ENCODE results near the gene RPS28.
"Not testable (repeated sequence)": the region's sequence is repeated elsewhere in the genome, so short reads cannot be mapped to it uniquely, and the experiment has no call there.

Gene RPS28

GRCh38 chr19:8321067-8321985, at the start of gene RPS28, which contains the start of gene NDUFA7:
Gene RPS28, plus strand, starts transcription at chr19:8321496. Its CDS starts 35 bp downstream, at chr19:8321531.
Gene NDUFA7, minus strand, starts transcription at chr19:8321375. Its CDS starts 17 bp downstream, at chr19:8321358.
- DNase-seq = peak; percentile 93 to 96 (median 96)

DNA sequence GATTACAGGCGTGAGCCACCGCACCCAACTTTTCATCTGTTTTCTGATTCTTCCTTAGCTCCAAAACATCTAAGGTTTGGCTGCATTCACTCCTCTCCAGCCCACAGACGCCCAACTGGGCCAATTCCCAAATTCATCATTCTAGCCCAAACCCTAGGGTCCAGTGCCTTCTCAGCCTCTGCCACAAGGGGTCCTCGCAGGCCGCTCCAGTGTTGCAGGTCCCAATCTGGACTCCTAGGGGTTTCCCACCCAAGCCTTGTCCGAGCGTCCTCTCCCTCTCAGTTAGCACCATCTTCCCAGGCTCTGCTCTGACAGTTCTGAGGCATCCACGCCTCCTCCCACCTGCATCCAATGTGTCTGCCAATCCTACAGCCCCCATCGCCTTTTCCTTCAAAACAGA, 44.8 kb upstream of the RPS28 start:
- not testable (repeated sequence) for DNase-seq

DNA sequence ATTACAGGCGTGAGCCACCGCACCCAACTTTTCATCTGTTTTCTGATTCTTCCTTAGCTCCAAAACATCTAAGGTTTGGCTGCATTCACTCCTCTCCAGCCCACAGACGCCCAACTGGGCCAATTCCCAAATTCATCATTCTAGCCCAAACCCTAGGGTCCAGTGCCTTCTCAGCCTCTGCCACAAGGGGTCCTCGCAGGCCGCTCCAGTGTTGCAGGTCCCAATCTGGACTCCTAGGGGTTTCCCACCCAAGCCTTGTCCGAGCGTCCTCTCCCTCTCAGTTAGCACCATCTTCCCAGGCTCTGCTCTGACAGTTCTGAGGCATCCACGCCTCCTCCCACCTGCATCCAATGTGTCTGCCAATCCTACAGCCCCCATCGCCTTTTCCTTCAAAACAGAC, 30.0 kb upstream of the RPS28 start:
- DNase-seq = not testable (repeated sequence)

- DNase-seq = no peak
Observed at GRCh38 chr19:8302357-8302691, 19.0 kb upstream of the RPS28 start.

GRCh38 chr19:8302734-8303133, 18.6 kb upstream of the RPS28 start:
- no peak for DNase-seq

- DNase-seq = peak in 1 of 6 experiments; percentile 14
Observed at GRCh38 chr19:8304841-8305621, 16.3 kb upstream of the RPS28 start.

DNA sequence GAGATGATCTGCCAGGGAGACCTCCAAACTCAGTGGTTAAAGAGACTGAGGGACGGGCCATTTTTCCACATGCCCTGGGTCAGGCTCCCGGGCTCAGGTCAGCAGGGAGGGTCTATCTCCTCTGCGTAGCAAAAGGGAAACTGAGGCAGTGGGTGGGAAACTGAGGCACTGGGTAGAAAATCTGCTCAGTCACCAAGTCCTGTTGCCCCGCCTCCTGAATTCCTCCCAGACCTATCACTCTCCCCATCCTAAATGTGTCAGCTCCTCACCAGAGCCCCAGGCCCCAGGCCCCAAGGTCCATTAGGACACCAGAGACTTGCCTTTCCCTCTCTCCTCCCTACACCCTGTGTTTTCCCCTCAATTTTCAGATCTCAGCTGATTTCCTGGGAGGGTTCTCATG, 15.5 kb upstream of the RPS28 start:
- DNase-seq = no peak

- no peak for DNase-seq
Observed at GRCh38 chr19:8306235-8307054, 14.9 kb upstream of the RPS28 start.

DNA sequence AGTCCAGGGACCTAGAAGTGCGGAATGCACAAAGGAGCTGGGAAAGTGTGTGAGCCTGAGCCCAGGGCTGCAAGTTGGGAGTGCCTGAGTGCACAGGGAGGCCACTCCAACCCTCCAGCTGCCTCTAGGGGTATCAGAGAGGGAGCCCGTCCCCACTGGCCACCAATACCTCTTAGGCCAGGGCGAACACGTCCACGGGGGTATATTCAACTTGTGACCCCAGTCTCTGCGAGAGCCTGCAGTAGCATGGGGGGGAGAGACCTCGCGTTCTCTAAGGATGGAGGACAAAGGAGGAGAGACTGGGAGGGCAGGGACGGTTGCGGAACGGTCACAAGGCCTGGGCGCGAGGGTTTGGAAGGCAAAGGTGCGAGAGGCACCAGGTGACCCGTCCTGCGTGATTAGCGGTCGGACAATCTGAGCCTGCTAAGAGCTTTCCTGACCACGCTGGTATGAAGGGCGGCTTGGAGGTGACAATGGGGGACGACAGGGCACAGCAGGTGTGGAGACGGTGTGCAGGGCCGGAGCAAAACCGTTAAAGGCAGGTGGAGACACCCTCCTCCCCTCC, 13.8 kb upstream of the RPS28 start:
- DNase-seq = no peak

DNA sequence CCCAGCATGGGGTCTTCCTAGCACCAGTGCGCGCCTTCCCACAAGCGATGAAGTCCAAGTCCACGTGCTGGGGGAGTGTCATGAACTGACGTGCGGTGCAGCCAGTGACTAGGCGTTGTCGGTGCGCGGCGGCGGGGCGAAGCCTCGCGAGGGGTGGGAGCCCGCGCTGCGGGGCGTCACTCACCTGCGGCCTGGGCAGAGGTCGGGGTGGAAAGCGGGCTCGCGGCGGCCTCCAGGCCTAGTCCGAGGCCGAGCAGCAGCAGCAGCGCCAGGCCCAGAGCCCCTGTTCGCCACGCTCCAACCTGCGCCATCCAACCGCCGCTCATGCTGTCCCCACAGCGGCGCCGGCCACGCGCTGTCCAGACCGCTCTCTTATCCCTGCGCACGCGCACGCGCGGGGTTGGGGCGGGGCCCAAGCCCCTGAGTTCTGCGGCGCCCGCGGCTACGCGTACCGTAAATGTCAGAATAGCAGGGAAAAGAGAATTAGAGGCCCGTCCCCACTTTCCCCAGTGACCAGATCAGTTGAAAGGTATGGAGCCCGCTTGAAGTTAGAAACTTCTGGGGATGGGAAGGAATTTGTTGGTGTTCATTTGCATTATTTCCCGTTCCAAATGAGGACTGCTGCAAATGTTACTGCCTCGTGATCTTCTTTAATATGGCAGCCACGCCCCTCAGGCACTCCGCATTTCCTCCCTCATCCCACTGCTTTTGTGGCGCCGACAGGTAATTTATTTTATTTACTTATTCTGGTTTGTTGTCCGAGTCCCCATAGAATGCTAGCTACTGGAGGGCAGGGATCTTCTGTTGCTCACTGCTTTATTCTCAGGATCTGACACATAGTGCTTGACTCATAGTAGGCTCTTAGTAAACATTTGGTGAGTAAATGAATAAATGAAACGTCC, 13.1 kb upstream of the RPS28 start, which contains the start of gene CD320:
Gene CD320 (minus strand): TSS at position 394 of the 902 bp plus-strand sequence. CDS start 68 bp downstream, at position 326.
- peak; percentile 72 to 96 (median 87) for DNase-seq

- DNase-seq = no peak
Observed at GRCh38 chr19:8308891-8309291, 12.4 kb upstream of the RPS28 start.

DNA sequence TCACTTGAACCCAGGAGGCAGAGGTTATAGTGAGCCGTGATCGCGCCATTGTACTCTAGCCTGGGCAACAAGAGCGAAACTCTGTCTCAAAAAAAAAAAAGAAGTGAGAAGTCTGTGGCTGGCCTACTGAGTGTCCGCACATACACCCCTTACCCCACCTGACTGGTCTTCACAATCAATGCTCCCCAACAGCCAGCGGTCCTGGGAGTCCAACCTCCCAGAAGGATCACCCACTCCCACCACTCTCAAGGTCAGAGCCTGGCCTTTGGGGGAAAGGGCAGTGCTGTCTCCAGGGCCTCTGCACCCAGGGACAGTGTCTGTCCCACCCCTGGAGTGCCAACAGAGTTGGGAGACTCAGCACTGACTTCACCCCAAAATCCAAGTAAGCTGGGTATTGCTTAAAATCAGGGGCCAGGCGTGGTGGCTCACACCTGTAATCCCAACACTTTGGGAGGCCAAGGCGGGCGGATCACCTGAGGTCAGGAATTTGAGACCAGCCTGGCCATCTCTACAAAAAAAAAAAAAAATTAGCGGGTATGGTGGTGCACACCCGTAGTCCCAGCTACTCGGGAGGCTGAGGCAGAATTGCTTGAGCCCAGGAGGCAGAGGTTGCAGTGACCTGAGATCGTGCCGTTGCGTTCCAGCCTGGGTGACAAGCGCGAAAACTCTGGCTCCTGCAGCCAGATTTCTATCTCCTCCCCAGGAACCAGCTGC, 10.8 kb upstream of the RPS28 start:
- DNase-seq = no peak

GRCh38 chr19:8311461-8312260, 9.6 kb upstream of the RPS28 start:
- no peak for DNase-seq

GRCh38 chr19:8314981-8315640, 6.2 kb upstream of the RPS28 start:
- not testable (repeated sequence) for DNase-seq

DNA sequence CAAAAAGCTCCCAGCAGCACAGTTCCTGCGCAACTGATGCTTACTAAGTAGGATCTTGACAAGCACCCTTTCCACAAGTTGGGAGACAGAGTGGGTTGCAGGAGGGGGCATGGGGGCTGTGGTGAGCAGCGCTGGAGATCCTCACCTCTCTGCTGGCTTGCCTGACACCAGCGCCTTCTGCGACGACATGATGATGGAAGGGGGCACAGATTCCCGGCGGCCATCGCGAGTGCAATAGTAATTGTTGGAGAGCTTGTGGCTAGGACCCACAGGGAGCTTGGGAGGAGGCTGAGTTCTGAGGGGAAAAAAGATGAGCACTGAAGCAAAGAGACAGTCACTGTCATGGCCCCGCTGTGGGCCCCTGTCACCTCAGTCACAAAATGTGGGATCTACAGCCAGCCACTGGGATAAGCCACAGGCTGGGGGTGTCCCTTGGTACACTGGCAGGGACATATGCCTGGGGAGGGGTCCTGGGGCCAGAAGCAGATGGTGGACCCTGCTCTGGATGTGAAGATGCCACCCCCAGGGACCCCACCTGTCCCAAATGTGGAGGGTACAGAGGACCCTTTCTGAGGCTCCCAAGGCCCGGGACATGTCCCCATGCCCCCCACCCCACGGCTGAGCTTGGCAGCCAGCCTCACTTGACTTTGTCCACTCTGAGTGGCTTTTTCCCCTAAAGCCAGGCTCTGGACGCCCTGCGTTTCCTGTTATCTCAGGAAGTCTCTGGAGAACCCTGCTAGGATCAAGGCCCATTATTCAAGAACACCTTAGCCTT, 4.8 kb upstream of the RPS28 start:
- no peak for DNase-seq

DNA sequence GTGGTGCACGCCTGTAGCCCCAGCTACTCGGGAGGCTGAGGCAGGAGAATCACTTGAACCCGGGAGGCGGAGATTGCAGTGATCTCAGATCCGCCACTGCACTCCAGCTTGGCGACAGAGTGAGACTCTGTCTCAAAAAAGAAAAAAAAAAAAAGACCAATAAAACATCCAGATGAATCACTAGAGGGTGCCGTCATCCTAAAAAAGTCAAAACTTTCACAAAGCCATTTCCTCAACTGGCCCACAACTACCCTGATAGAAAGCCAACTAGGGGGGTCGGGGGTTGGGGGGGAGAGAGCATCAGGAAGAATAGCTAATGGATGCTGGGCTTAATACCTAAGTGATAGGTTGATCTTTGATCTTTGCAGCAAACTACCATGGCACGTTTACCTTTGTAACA, 2.5 kb upstream of the RPS28 start:
- DNase-seq = not testable (repeated sequence)

- DNase-seq = no peak
Observed at GRCh38 chr19:8319807-8320520, 1.3 kb upstream of the RPS28 start.
